HG02678 (cell line): ENCODE data around the gene ZNF410.
A peak's percentile ranks its signal among the peaks of the same experiment; 100 is the strongest.

Experiments used
- ATAC-seq: cut with Tn5 transposase; IDR thresholded peaks from one replicate; pipeline ENCODE4 v1.9.1; 2021; ENCODE audit warnings: mild to moderate bottlenecking, moderate library complexity; ENCODE audit not compliant: unreplicated experiment

The ZNF410 gene

DNA sequence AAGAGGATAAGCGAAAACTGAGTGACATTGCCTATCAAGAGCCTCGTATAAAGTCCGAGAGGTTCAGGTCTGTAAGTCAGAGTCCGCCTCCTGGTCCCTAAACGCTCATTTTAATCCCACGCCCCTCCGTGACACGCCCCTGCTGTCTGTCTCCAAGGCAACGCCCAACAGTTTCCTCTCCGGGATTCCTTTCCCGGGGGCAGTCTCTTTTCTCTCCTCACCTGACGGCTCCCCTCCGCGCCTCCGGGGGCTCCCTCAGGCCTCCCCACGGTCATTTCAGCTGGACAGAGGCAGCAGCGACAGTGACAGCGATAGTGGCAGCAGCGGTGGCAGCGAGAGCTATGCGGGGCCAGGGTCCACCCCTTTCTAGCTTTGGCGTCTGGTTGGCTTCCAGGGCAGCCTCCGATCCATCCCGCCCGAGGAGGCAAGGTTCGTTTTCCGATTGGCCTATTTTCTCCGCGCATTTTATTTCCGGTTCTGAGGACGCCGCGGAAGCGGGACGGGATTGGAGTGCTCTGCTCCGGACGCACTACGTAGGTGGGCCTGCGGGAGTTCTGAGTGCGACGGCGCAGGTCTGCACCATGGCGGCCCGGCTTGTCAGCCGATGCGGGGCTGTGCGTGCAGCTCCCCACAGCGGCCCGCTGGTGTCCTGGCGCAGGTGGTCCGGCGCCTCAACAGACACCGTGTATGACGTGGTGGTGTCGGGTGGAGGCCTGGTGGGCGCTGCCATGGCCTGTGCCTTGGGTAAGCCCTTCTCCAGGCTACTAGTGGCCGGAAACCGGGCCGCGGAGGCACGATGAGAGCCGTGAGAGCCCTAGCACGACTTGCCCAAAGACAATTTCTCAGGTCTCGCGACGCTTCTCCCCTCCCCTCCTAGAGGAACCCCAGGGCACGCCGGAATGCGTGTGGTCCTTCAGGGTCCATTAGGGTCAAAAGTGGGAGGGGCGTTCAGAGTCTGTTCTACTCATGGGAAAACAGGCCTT is 63.4 kb downstream of the ZNF410 start, which contains the start of the genes COQ6 and FAM161B:
Gene COQ6 (plus strand): TSS at position 551 of the 983 bp plus-strand sequence. CDS start 31 bp downstream, at position 582.
Gene FAM161B (minus strand): TSS at position 343 of the 983 bp plus-strand sequence. CDS start 68 bp downstream, at position 275.
- ATAC-seq: peak; percentile 89

DNA sequence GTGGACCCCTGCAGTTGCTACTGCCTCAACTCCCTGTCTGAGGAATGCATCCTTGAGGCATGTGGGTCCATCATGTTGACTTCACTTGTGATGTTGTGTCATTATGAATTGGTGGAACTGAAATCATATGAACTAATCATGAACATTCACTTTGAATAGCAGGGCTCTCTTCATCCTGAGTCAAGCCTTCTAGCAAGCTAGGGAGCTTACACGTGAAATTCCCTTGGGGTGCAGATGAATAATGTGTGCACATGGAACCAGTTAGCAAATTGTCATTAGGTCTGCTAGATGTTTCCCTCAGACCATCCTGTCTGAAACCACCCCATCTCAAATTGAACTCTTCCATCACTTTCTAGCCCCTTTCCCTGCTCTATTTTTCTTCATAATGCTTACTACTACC is 67.1 kb downstream of the ZNF410 start:
- ATAC-seq: no peak

GRCh38 chr14:73955674-73956073 is 69.0 kb downstream of the ZNF410 start:
- no peak for ATAC-seq

DNA sequence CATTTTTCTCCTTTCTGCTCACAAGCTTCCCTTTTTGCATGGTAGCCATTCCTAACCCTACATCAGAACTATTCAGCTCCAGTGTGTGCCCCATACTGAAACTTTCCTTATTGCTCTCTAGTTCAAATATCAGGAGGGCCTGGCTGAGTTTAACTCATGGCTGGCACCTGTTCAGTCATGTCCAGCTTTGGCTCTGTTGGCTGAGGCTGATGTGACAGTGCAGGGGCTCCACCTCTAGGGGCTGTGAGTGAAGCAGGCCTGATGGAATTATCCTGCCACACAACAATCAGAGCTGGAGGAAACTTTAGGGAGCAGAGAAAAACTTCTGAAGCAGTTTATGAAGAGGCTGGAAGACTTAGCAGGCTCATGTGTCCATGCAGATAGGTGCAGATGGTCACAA is 71.9 kb downstream of the ZNF410 start:
- ATAC-seq: no peak

GRCh38 chr14:73961192-73961591 is 74.5 kb downstream of the ZNF410 start:
- ATAC-seq: no peak

DNA sequence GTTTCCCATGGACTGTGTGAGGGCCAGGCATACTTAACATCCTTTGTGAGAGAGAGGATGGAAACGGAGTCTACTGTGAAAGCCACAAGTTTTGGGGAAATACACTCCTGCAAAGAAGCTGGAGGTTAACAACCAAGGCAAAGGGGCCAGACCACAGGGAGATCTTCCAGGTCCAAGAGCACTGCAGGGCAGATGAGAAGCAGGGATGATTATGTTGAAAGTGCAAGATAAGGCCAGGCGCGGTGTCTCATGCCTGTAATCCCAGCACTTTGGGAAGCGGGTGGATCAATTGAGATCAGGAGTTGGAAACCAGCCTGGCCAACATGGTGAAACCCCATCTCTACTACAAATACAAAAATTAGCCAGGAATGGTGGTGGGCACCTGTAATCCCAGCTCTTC is 78.6 kb downstream of the ZNF410 start:
- ATAC-seq: no peak

DNA sequence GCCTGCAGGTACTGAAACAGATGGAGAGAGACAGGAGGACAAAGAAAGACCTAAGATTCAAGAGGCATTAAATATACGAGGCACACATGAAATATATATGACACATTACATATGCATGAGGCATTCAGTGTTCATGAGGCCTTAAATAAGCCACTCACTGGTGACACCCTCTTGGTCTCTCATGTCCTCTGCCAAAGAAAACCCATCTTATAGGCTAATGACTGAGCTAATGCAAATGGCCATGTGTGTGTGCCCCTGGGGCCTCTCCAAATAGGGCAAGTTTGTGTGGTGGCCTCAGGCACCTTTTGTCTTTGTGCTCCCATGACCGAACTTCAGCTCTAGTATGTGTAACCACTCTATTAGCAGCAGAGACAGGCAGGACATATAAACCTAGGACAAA is 82.2 kb downstream of the ZNF410 start:
- no peak for ATAC-seq

DNA sequence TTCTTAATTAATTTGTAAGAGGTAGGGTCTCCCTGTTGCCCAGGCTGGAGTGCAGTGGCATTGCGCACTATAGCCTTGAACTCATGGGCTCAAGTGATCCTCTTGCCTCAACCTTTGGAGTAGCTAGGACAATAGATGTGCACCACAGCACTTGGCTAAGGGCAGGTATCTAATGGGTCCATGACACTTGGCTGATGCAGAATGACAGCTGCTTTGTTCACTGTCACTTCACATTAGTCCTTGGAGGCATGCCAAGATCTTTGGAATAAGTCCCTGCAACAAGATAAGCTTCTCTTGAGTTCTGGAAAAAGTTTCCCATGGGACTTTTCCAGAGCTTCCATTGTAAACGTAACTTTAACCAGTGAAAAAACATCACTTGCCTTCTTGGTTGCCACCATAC is 86.8 kb downstream of the ZNF410 start:
- ATAC-seq: no peak

DNA sequence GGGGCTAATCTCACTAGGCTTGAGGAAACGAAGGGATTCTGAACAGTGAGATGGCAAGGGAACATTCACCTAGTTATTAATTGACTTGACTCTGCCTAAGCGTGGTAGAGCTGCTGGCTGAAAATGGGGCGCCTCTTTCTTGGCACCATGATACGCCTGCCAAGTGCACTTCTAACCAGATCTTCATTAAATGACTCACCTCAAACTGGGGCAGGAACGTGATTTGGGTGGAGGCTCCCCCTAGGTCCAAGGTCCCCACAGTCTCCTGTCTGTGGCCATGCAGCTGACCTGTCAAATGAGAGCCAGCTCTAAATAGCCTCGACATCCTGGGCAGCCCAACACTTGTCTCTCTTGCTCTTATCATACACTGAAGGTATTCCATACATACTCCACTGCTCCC is 89.5 kb downstream of the ZNF410 start:
- ATAC-seq: no peak

GRCh38 chr14:73977896-73978295 is 91.2 kb downstream of the ZNF410 start:
- ATAC-seq: no peak
